Testis (tissue), 3 donors: ENCODE data around the gene ADCK2. TPM values are rescaled to one million over a fixed set of nuclear protein-coding genes. Genes with fewer than 3 reads are reported as not detected.
"Not testable (repeated sequence)": the region's sequence is repeated elsewhere in the genome, so short reads cannot be mapped to it uniquely, and the experiment has no call there.

ENCODE experiments used
- DNase-seq: peaks from one replicate; pipeline ENCODE4 v3.0.0-alpha.2; 2019
- H3K27ac ChIP-seq, 2 donors: fragments of 200-600 bp; sonication (generic); one replicate each; pipeline ENCODE4 v1.5.1; 2019
- H3K27me3 ChIP-seq: fragments of 200-600 bp; sonication (generic); one replicate; pipeline ENCODE4 v1.5.1; 2019
- H3K36me3 ChIP-seq: fragments of 200-600 bp; sonication (generic); one replicate; pipeline ENCODE4 v1.5.1; 2017; ENCODE audit warnings: low read depth; ENCODE audit errors: missing control alignments
- H3K4me1 ChIP-seq: fragments of 200-600 bp; sonication (generic); one replicate; pipeline ENCODE4 v1.5.1; 2019
- H3K4me3 ChIP-seq, 2 donors: fragments of 200-600 bp; sonication (generic); one replicate each; pipeline ENCODE4 v1.5.1; 2017 to 2019
- H3K9me3 ChIP-seq: fragments of 200-600 bp; sonication (generic); one replicate; pipeline ENCODE4 v1.5.1; 2017
- POLR2A ChIP-seq: fragments of 450-650 bp; IDR thresholded peaks from one replicate; pipeline ENCODE4 v1.6.1; 2017; ENCODE audit warnings: antibody characterized with exemption, mild to moderate bottlenecking, moderate library complexity
- WGBS, 2 donors: methylation state at CpG; one replicate each; pipeline ENCODE4 v1.1.5; 2018; 5-methylcytosine and 5-hydroxymethylcytosine counted together
- intact Hi-C: fragments of 100-400 bp; cut with DNase I; formaldehyde crosslinking; loops from one replicate; pipeline ENCODE4 v1.15.1; 2023; ENCODE audit warnings: low total_unique reads
- polyA plus RNA-seq: library from polyadenylated mRNA; stranded (reverse); fragments of 350-450 nt; fragmentation: Illumina TruSeq; extraction: RNeasy Lipid Tissue Mini Kit (QIAGEN cat#74804); gene quantifications from one replicate; pipeline ENCODE4 v1.2.3, GENCODE V29; 2014; ENCODE audit warnings: low read depth, low replicate concordance; ENCODE audit not compliant: insufficient read depth
- total RNA-seq, 2 donors: library from RNA; depleted of rRNA; stranded (reverse); fragments of >200 nt; gene quantifications; one replicate each; pipeline ENCODE4 v1.2.3, GENCODE V29; 2016
- TF ChIP-seq, protein P1 (sequence below), 3 experiments: fragments of 450-650 bp in 2 of 3; fragments of 200-600 bp in 1 of 3; sonication (generic) in 1 of 3; IDR thresholded peaks; one replicate each; pipeline ENCODE4 v1.5.1; 2016 to 2019; ENCODE audit warnings: antibody characterized with exemption in 3 of 3, mild to moderate bottlenecking in 2 of 3, moderate library complexity in 1 of 3

ADCK2 gene
- total and polyA plus RNA-seq, 3 donors from 2014 or later: 12.9 to 21.2 (median 20.4) TPM

GRCh38 chr7:140657891-140658290 lies 14.9 kb upstream of the ADCK2 start:
- Histone ChIP-seq H3K27me3 (no peaks in the 10 kb centered on the region), H3K9me3 (no peaks in the 10 kb centered on the region), H3K4me3 (no peak overlapping the region), H3K27ac (no peak overlapping the region), H3K4me1 (peaks cover 8% of the 10 kb centered on the region), H3K36me3 (no peaks in the 10 kb centered on the region)
- 91 to 92% methylated on average over 9 of the region's 9 CpGs for WGBS, 2 donors
- TF ChIP-seq POLR2A: no peak
- TF ChIP-seq, protein P1, sequence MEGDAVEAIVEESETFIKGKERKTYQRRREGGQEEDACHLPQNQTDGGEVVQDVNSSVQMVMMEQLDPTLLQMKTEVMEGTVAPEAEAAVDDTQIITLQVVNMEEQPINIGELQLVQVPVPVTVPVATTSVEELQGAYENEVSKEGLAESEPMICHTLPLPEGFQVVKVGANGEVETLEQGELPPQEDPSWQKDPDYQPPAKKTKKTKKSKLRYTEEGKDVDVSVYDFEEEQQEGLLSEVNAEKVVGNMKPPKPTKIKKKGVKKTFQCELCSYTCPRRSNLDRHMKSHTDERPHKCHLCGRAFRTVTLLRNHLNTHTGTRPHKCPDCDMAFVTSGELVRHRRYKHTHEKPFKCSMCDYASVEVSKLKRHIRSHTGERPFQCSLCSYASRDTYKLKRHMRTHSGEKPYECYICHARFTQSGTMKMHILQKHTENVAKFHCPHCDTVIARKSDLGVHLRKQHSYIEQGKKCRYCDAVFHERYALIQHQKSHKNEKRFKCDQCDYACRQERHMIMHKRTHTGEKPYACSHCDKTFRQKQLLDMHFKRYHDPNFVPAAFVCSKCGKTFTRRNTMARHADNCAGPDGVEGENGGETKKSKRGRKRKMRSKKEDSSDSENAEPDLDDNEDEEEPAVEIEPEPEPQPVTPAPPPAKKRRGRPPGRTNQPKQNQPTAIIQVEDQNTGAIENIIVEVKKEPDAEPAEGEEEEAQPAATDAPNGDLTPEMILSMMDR (IDR thresholded peaks at IDR 0.05): no peak
- intact Hi-C loops: no loop called here
- no peak for DNase-seq

DNA sequence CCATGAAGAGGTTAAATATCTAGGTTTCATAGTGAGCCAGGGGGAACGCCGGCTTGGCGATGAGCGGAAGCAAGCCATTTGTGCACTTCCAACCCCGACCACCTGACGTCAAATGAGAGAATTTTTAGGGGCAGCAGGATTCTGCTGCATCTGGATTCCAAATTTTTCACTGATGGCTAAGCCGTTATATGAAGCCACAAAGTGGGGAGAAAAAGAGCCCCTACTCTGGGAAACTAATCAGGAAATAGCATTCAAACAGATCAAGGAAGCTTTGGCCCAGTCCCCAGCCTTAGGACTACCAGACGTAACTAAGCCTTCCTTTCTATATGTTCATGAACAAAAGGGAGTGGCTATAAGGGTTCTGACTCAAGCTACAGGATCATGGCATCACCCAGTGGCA lies 12.9 kb upstream of the ADCK2 start:
- DNase-seq: no peak
- Histone ChIP-seq H3K9me3 (no peaks in the 10 kb centered on the region), H3K27ac (no peak overlapping the region), H3K4me3 (no peak overlapping the region), H3K36me3 (no peaks in the 10 kb centered on the region), H3K4me1 (peaks cover 5% of the 10 kb centered on the region), H3K27me3 (no peaks in the 10 kb centered on the region)
- no peak for TF ChIP-seq POLR2A
- TF ChIP-seq, protein P1 (IDR thresholded peaks at IDR 0.05): no peak
- intact Hi-C loops: no loop called here
- 44 to 56% methylated on average over 8 of the region's 8 CpGs for WGBS, 2 donors

GRCh38 chr7:140661124-140661523 lies 11.6 kb upstream of the ADCK2 start:
- 72 to 74% methylated on average over 2 of the region's 2 CpGs for WGBS, 2 donors
- H3K4me3 ChIP-seq: no peak overlapping the region
- no peaks in the 10 kb centered on the region for H3K36me3 ChIP-seq
- no peaks in the 10 kb centered on the region for H3K27me3 ChIP-seq
- DNase-seq: no peak
- no peaks in the 10 kb centered on the region for H3K9me3 ChIP-seq
- intact Hi-C loops: no loop called here
- peaks cover 5% of the 10 kb centered on the region for H3K4me1 ChIP-seq
- TF ChIP-seq, protein P1 (IDR thresholded peaks at IDR 0.05): no peak
- no peak for TF ChIP-seq POLR2A
- H3K27ac ChIP-seq: no peak overlapping the region

- WGBS, 2 donors: 89 to 97% methylated on average over 2 of the region's 2 CpGs
- intact Hi-C loops, H3K36me3 ChIP-seq: not testable (repeated sequence)
Observed at GRCh38 chr7:140662938-140663337, 9.8 kb upstream of the ADCK2 start.

DNA sequence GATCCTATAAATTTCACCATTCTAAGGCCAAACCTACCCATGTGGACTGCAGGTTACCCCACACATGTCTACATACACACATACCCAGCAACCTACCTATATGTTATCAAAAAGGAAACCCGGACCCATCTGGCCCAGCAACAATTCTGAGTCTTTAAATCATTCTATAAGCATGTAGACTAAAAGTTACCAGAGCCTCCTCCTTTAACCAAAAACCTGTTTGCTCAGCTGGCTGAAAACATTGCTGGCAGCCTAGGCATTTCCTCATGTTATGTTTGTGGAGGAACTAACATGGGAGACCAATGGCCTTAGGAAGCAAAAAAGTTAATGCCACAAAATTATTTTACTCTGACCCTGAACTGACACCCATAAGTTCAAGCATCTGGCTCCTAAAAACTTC lies 5.3 kb upstream of the ADCK2 start:
- TF ChIP-seq, protein P1 (IDR thresholded peaks at IDR 0.05): no peak
- no peak for TF ChIP-seq POLR2A
- 79 to 80% methylated on average over 1 of the region's 1 CpG for WGBS, 2 donors

More at GRCh38 chr7:140662938-140663337, 9.8 kb upstream of the ADCK2 start:
- DNase-seq, H3K4me3 ChIP-seq, H3K27ac ChIP-seq, H3K4me1 ChIP-seq, H3K27me3 ChIP-seq, H3K9me3 ChIP-seq: not testable (repeated sequence)

More for the DNA sequence above, 5.3 kb upstream of the ADCK2 start:
- Histone ChIP-seq H3K9me3 (no peaks in the 10 kb centered on the region), H3K4me3 (no peak overlapping the region), H3K4me1 (no peaks in the 10 kb centered on the region), H3K27ac (no peak overlapping the region), H3K27me3 (no peaks in the 10 kb centered on the region), H3K36me3 (no peaks in the 10 kb centered on the region)
- intact Hi-C loops: no loop called here
- no peak for DNase-seq
